H9 (cell line): ENCODE results near the gene DOCK1. TPM values are rescaled to one million over a fixed set of nuclear protein-coding genes. Genes with fewer than 3 reads are reported as not detected.

ENCODE experiments used
- DNase-seq: peaks from one replicate; pipeline ENCODE4 v3.0.0-alpha.2; 2017
- H2AFZ ChIP-seq: one replicate; pipeline ENCODE4 v1.6.1; 2013; ENCODE audit warnings: mild to moderate bottlenecking, low read length, control low read depth, moderate library complexity
- H2AK5ac ChIP-seq: 2 replicates; pipeline ENCODE4 v1.6.1; 2013; ENCODE audit warnings: low read length, control low read depth, mixed read lengths; ENCODE audit not compliant: insufficient read length
- H2BK120ac ChIP-seq: one replicate; pipeline ENCODE4 v1.6.1; 2013; ENCODE audit warnings: low read depth, mild to moderate bottlenecking, low read length, control low read depth, inconsistent platforms; ENCODE audit not compliant: poor library complexity, severe bottlenecking
- H2BK12ac ChIP-seq: 2 replicates; pipeline ENCODE4 v1.6.1; 2013; ENCODE audit warnings: low read length, control low read depth, mixed read lengths, low read depth; ENCODE audit not compliant: insufficient read length
- H2BK15ac ChIP-seq: 2 replicates; pipeline ENCODE4 v1.6.1; 2013; ENCODE audit warnings: low read depth, low read length, control low read depth
- H2BK20ac ChIP-seq: one replicate; pipeline ENCODE4 v1.6.1; 2013; ENCODE audit warnings: low read depth, mild to moderate bottlenecking, low read length, control low read depth, inconsistent platforms; ENCODE audit not compliant: poor library complexity, severe bottlenecking
- H2BK5ac ChIP-seq: 2 replicates; pipeline ENCODE4 v1.6.1; 2013; ENCODE audit warnings: low read length, control low read depth, mixed read lengths; ENCODE audit not compliant: insufficient read length
- H3K14ac ChIP-seq: 2 replicates; pipeline ENCODE4 v1.6.1; 2013; ENCODE audit warnings: low read length, control low read depth; ENCODE audit not compliant: insufficient read depth
- H3K18ac ChIP-seq: 2 replicates; pipeline ENCODE4 v1.6.1; 2013; ENCODE audit warnings: low read depth, mild to moderate bottlenecking, mixed read lengths, low read length, control low read depth; ENCODE audit not compliant: insufficient read length
- H3K23ac ChIP-seq: 2 replicates; pipeline ENCODE4 v1.6.1; 2013; ENCODE audit warnings: low read length, control low read depth, mixed read lengths, low read depth; ENCODE audit not compliant: insufficient read length
- H3K23me2 ChIP-seq: 2 replicates; pipeline ENCODE4 v1.6.1; 2013; ENCODE audit warnings: low read depth, mild to moderate bottlenecking, mixed read lengths, low read length, control low read depth; ENCODE audit not compliant: insufficient read length, poor library complexity, severe bottlenecking
- H3K27ac ChIP-seq: 2 replicates; pipeline ENCODE4 v1.5.1; 2013; ENCODE audit warnings: low read length, control low read depth, mixed read lengths, low read depth; ENCODE audit not compliant: insufficient read length
- H3K27me3 ChIP-seq: 2 replicates; pipeline ENCODE4 v1.6.1; 2013; ENCODE audit warnings: low read length, control low read depth, inconsistent platforms; ENCODE audit not compliant: insufficient read depth
- H3K4ac ChIP-seq: 2 replicates; pipeline ENCODE4 v1.6.1; 2013; ENCODE audit warnings: low read depth, mild to moderate bottlenecking, control low read depth, inconsistent platforms, low read length, moderate library complexity
- H3K4me1 ChIP-seq: 2 replicates; pipeline ENCODE4 v1.6.1; 2013; ENCODE audit warnings: low read length, control low read depth, inconsistent platforms; ENCODE audit not compliant: insufficient read depth
- H3K4me2 ChIP-seq: 2 replicates; pipeline ENCODE4 v1.6.1; 2013; ENCODE audit warnings: low read length, control low read depth, mixed read lengths; ENCODE audit not compliant: insufficient read length, insufficient read depth
- H3K56ac ChIP-seq: 2 replicates; pipeline ENCODE4 v1.6.1; 2013; ENCODE audit warnings: low read depth, mild to moderate bottlenecking, mixed read lengths, low read length, control low read depth; ENCODE audit not compliant: insufficient read length
- H3K79me1 ChIP-seq: 2 replicates; pipeline ENCODE4 v1.6.1; 2013; ENCODE audit warnings: low read depth, mild to moderate bottlenecking, moderate library complexity, low read length, control low read depth, inconsistent platforms; ENCODE audit not compliant: insufficient read depth, poor library complexity, severe bottlenecking
- H3K79me2 ChIP-seq: 2 replicates; pipeline ENCODE4 v1.6.1; 2013; ENCODE audit warnings: low read length, control low read depth, inconsistent platforms; ENCODE audit not compliant: insufficient read depth
- H3K9ac ChIP-seq: 2 replicates; pipeline ENCODE4 v1.6.1; 2013; ENCODE audit warnings: low read length, control low read depth, mixed read lengths; ENCODE audit not compliant: insufficient read length; ENCODE audit errors: extremely low read depth
- H3K9me3 ChIP-seq: one replicate; pipeline ENCODE4 v1.6.1; 2013; ENCODE audit warnings: low read depth, low read length, inconsistent platforms; ENCODE audit not compliant: control insufficient read depth
- H3T11ph ChIP-seq: one replicate; pipeline ENCODE4 v1.6.1; 2013; ENCODE audit warnings: mild to moderate bottlenecking, low read length, control low read depth, inconsistent platforms
- H4K20me1 ChIP-seq: one replicate; pipeline ENCODE4 v1.6.1; 2013; ENCODE audit not compliant: control insufficient read depth, insufficient read length, insufficient read depth
- H4K5ac ChIP-seq: 2 replicates; pipeline ENCODE4 v1.6.1; 2013; ENCODE audit warnings: low read depth, mild to moderate bottlenecking, mixed read lengths, low read length, control low read depth; ENCODE audit not compliant: insufficient read length
- H4K8ac ChIP-seq: replicated peaks from 2 replicates; pipeline ENCODE4 v1.6.1; 2013; ENCODE audit warnings: low read length, control low read depth, mixed read lengths, low read depth; ENCODE audit not compliant: insufficient read length
- H4K91ac ChIP-seq: 2 replicates; pipeline ENCODE4 v1.6.1; 2013; ENCODE audit warnings: low read depth, mild to moderate bottlenecking, moderate library complexity, mixed read lengths, low read length, control low read depth; ENCODE audit not compliant: insufficient read length
- H3K27ac Mint-ChIP-seq, 3 experiments: 2 replicates in 2 of 3; 3 replicates in 1 of 3; pipeline ENCODE4 v1.8.0; 2020 to 2021; ENCODE audit warnings: mixed read lengths in 3 of 3, mild to moderate bottlenecking in 1 of 3, moderate library complexity in 1 of 3
- H3K27me3 Mint-ChIP-seq: 2 replicates; pipeline ENCODE4 v1.8.0; 2021; ENCODE audit warnings: low read depth, mild to moderate bottlenecking, moderate library complexity, mixed read lengths
- H3K36me3 Mint-ChIP-seq, 3 experiments: 2 replicates in 2 of 3; 3 replicates in 1 of 3; pipeline ENCODE4 v1.8.0; 2020 to 2021; ENCODE audit warnings: low read depth in 3 of 3, mixed read lengths in 3 of 3; ENCODE audit not compliant: insufficient read depth in 1 of 3
- H3K4me1 Mint-ChIP-seq, 2 experiments: 2 replicates each; pipeline ENCODE4 v1.8.0; 2020; ENCODE audit warnings: mixed read lengths in 2 of 2
- H3K4me3 Mint-ChIP-seq, 2 experiments: 2 replicates in 1 of 2; 3 replicates in 1 of 2; pipeline ENCODE4 v1.8.0; 2020 to 2021; ENCODE audit warnings: mild to moderate bottlenecking in 2 of 2, mixed read lengths in 2 of 2, moderate library complexity in 1 of 2
- H3K9me3 Mint-ChIP-seq, 2 experiments: 2 replicates in 1 of 2; 3 replicates in 1 of 2; pipeline ENCODE4 v1.8.0; 2020; ENCODE audit warnings: mild to moderate bottlenecking in 2 of 2, mixed read lengths in 2 of 2, moderate library complexity in 1 of 2
- CTCF ChIP-seq: fragments of 200-600 bp; sonication (generic); conservative IDR thresholded peaks from 3 replicates; pipeline ENCODE4 v1.8.0; 2021; ENCODE audit warnings: antibody characterized with exemption, mild to moderate bottlenecking
- WGBS: extraction: QIAGEN DNeasy Blood & Tissue Kit; methylation state at CpG from one replicate; pipeline ENCODE4 v1.1.7; 2013; ENCODE audit warnings: missing lambda C conversion rate, low lambda C conversion rate, mixed read lengths; ENCODE audit not compliant: insufficient read length; ENCODE audit errors: extremely low coverage; 5-methylcytosine and 5-hydroxymethylcytosine counted together
- total RNA-seq: library from RNA; stranded (reverse); gene quantifications from 2 replicates; pipeline ENCODE4 v1.2.1, GENCODE V29; 2021

Gene DOCK1
- total RNA-seq, 1 experiment from 2014 or later: 57.0 TPM

- no peak overlapping the region for H4K91ac ChIP-seq
- no peaks in the 10 kb centered on the region for H3K79me1 ChIP-seq
- Mint-ChIP-seq H3K27me3 (no peaks in the 10 kb centered on the region), H3K4me3 (no peak overlapping the region), H3K27ac (peak overlapping the region in 1 of 3 experiments; percentile 82; a peak in 1 of 7 replicates), H3K9me3 (peaks cover 0 to 2% of the 10 kb centered on the region in 2 experiments; a peak in 1 of 5 replicates), H3K4me1 (peaks cover 3 to 9% of the 10 kb centered on the region in 2 experiments; a peak in 3 of 4 replicates), H3K36me3 (peaks cover 8 to 21% (median 16%) of the 10 kb centered on the region in 3 experiments; a peak in 6 of 7 replicates)
- H4K8ac ChIP-seq: no peak overlapping the region
- no peak overlapping the region for H3K9ac ChIP-seq
- peak overlapping the region; percentile 58; the same call in 1 of the 2 replicates for H3K14ac ChIP-seq
- no peak overlapping the region for H3T11ph ChIP-seq
- WGBS: no CpG with 5 or more reads among the region's 10 CpGs
- H2BK20ac ChIP-seq: no peak overlapping the region
- H3K18ac ChIP-seq: no peak overlapping the region
- no peak overlapping the region for H2BK120ac ChIP-seq
- H2BK15ac ChIP-seq: no peak overlapping the region
- no peak overlapping the region for H2BK5ac ChIP-seq
- TF ChIP-seq CTCF: no peak
- H3K27me3 ChIP-seq: no peaks in the 10 kb centered on the region
- no peak overlapping the region for H2AFZ ChIP-seq
- no peak overlapping the region for H3K4me2 ChIP-seq
- no peak overlapping the region; the same call in 1 of the 2 replicates for H3K4ac ChIP-seq
- H3K27ac ChIP-seq: no peak overlapping the region
- H4K20me1 ChIP-seq: no peaks in the 10 kb centered on the region
- H3K79me2 ChIP-seq: no peaks in the 10 kb centered on the region
- no peaks in the 10 kb centered on the region for H3K9me3 ChIP-seq
- no peaks in the 10 kb centered on the region for H3K4me1 ChIP-seq
- no peak overlapping the region for H3K56ac ChIP-seq
- H3K23ac ChIP-seq: no peak overlapping the region
- no peak overlapping the region for H4K5ac ChIP-seq
- DNase-seq: no peak
- no peak overlapping the region for H2BK12ac ChIP-seq
- H3K23me2 ChIP-seq: no peaks in the 10 kb centered on the region
- H2AK5ac ChIP-seq: no peak overlapping the region
These were observed 183.7 kb downstream of the DOCK1 start for GRCh38 chr10:127088908-127089307.
